ENCODE measurements around the gene CERCAM. TPM values are rescaled to one million over a fixed set of nuclear protein-coding genes. Genes with fewer than 3 reads are reported as not detected.
"Not testable (repeated sequence)": the region's sequence is repeated elsewhere in the genome, so short reads cannot be mapped to it uniquely, and the experiment has no call there.

Gene CERCAM
- polyA plus RNA-seq, 1 donor from 2014 or later, result 1.1 TPM

DNA sequence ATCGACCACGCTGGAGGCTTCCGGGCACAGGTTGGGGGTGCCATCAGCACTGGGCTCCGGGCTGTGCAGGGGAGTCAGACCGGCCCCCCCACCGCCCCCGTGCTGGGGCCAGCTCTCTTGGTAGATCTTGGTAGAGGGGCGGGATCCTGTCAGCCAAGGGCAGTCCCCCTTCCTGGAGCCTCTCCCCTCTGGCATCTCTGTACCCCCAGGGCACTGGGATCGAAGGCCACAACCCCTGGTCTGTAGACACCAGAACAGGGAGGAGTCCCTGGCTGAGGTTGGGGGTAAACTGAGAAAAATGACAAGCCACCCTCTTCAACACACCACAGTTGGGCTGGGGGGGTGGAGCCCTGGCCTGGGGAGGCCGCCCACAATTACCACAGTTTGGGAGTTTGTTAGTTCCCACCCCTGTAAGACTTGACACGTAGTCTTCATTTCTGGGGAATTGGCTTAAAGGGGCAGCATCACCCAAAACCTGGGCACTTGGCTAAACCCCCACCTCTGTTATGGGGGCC, 882 bp downstream of the CERCAM start:
- Histone ChIP-seq H3K9ac (ENCODE audit: low read length) (no peak overlapping the region), H3K9me3 (ENCODE audit: low read length) (no peaks in the 10 kb centered on the region), H3K4me2 (ENCODE audit: low read length) (no peak overlapping the region), H3K79me2 (replicated peaks; ENCODE audit: insufficient read depth, low read length) (no peaks in the 10 kb centered on the region), H4K20me1 (ENCODE audit: insufficient read depth) (no peaks in the 10 kb centered on the region), H2AFZ (ENCODE audit: low read depth, low read length) (no peak overlapping the region), H3K27me3 (ENCODE audit: insufficient read depth, low read depth, low read length) (peaks cover 46% of the 10 kb centered on the region), H3K27ac (ENCODE audit: low read length) (no peak overlapping the region), H3F3A (ENCODE audit: insufficient read depth, low read length, poor library complexity, severe bottlenecking) (no peaks in the 10 kb centered on the region), H3K9me2 (ENCODE audit: insufficient read depth, low read length) (no peaks in the 10 kb centered on the region), H3K4me3 (ENCODE audit: low read length) (no peak overlapping the region), H3K36me3 (ENCODE audit: insufficient read depth, low read length) (no peaks in the 10 kb centered on the region)
- TF ChIP-seq, protein P1, sequence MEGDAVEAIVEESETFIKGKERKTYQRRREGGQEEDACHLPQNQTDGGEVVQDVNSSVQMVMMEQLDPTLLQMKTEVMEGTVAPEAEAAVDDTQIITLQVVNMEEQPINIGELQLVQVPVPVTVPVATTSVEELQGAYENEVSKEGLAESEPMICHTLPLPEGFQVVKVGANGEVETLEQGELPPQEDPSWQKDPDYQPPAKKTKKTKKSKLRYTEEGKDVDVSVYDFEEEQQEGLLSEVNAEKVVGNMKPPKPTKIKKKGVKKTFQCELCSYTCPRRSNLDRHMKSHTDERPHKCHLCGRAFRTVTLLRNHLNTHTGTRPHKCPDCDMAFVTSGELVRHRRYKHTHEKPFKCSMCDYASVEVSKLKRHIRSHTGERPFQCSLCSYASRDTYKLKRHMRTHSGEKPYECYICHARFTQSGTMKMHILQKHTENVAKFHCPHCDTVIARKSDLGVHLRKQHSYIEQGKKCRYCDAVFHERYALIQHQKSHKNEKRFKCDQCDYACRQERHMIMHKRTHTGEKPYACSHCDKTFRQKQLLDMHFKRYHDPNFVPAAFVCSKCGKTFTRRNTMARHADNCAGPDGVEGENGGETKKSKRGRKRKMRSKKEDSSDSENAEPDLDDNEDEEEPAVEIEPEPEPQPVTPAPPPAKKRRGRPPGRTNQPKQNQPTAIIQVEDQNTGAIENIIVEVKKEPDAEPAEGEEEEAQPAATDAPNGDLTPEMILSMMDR (IDR thresholded peaks at IDR 0.05; ENCODE audit: poor library complexity, severe bottlenecking), result no peak
- TF ChIP-seq TAF1 (IDR thresholded peaks at IDR 0.05; ENCODE audit: low read depth) (no peak), RAD21 (conservative IDR thresholded peaks at IDR 0.05) (no peak), SMC3 (conservative IDR thresholded peaks at IDR 0.05; ENCODE audit: poor library complexity) (no peak), MXI1 (conservative IDR thresholded peaks at IDR 0.05; ENCODE audit: poor library complexity, severe bottlenecking) (no peak)

DNA sequence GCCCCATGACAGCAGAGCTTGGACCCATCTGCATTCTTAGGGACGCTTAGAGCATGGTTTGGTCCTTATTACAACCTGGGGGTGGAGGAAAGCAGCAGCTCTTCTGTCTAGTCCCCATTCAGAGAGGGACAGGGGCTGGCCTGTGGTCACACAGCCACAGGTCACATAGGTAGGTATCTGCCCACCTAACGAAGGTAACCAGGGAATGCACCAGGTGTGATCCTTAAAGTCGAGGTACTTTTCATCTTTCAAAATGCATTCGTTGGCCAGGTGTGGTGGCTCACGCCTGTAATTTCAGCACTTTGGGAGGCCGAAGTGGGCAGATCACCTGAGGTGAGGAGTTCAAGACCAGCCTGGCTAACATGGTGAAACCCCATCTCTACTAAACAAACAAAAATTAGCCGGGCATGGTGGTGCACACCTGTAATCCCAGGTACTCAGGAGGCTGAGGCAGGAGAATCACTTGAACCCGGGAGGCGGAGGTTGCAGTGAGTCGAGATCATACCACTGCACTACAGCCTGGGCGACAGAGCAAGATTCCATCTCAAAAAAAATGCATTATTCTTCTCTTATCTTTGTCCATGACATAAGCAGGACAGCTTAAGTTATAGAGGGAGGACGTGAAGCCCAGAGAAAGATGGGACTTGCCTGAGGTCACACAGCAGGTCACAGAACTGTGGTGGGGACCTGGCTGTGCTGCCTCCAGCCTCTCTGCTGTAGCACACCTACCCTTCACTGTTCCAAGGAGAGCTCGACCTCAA, 1.5 kb downstream of the CERCAM start:
- not testable (repeated sequence) for H3K4me3 ChIP-seq (ENCODE audit: low read length); H3K79me2 ChIP-seq (replicated peaks; ENCODE audit: insufficient read depth, low read length); H3K9me2 ChIP-seq (ENCODE audit: insufficient read depth, low read length); H4K20me1 ChIP-seq (ENCODE audit: insufficient read depth); H3K9ac ChIP-seq (ENCODE audit: low read length); H3K36me3 ChIP-seq (ENCODE audit: insufficient read depth, low read length); H2AFZ ChIP-seq (ENCODE audit: low read depth, low read length); H3K9me3 ChIP-seq (ENCODE audit: low read length); H3F3A ChIP-seq (ENCODE audit: insufficient read depth, low read length, poor library complexity, severe bottlenecking); H3K27ac ChIP-seq (ENCODE audit: low read length); H3K4me2 ChIP-seq (ENCODE audit: low read length)
- H3K27me3 ChIP-seq (ENCODE audit: insufficient read depth, low read depth, low read length), result peaks cover 39% of the 10 kb centered on the region

DNA sequence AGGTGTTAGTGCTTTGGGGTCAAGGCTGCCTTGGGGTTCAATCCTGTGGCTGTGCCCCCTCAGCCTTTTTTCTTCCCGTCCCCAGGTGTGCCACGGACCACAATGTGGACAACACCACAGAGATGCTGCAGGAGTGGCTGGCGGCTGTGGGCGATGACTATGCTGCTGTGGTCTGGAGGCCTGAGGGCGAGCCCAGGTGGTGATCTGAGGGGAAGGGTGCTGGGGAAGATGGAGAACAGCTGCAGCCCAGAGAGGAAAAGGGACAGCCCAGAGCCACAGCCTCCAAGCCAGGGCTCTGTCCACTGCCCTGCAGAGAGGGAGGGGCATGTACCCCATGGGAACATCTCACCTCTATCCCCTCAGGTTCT, 2.1 kb downstream of the CERCAM start:
- TF ChIP-seq TAF1 (IDR thresholded peaks at IDR 0.05; ENCODE audit: low read depth), result no peak
- TF ChIP-seq, protein P1 (IDR thresholded peaks at IDR 0.05; ENCODE audit: poor library complexity, severe bottlenecking), result no peak
- TF ChIP-seq EP300 (conservative IDR thresholded peaks at IDR 0.05; ENCODE audit: poor library complexity, severe bottlenecking), result no peak
- no peak for TF ChIP-seq POLR2AphosphoS5 (IDR thresholded peaks at IDR 0.05)
- TF ChIP-seq, protein P2, sequence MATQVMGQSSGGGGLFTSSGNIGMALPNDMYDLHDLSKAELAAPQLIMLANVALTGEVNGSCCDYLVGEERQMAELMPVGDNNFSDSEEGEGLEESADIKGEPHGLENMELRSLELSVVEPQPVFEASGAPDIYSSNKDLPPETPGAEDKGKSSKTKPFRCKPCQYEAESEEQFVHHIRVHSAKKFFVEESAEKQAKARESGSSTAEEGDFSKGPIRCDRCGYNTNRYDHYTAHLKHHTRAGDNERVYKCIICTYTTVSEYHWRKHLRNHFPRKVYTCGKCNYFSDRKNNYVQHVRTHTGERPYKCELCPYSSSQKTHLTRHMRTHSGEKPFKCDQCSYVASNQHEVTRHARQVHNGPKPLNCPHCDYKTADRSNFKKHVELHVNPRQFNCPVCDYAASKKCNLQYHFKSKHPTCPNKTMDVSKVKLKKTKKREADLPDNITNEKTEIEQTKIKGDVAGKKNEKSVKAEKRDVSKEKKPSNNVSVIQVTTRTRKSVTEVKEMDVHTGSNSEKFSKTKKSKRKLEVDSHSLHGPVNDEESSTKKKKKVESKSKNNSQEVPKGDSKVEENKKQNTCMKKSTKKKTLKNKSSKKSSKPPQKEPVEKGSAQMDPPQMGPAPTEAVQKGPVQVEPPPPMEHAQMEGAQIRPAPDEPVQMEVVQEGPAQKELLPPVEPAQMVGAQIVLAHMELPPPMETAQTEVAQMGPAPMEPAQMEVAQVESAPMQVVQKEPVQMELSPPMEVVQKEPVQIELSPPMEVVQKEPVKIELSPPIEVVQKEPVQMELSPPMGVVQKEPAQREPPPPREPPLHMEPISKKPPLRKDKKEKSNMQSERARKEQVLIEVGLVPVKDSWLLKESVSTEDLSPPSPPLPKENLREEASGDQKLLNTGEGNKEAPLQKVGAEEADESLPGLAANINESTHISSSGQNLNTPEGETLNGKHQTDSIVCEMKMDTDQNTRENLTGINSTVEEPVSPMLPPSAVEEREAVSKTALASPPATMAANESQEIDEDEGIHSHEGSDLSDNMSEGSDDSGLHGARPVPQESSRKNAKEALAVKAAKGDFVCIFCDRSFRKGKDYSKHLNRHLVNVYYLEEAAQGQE (IDR thresholded peaks at IDR 0.05; ENCODE audit: borderline replicate concordance), result no peak
- no peak for TF ChIP-seq MXI1 (conservative IDR thresholded peaks at IDR 0.05; ENCODE audit: poor library complexity, severe bottlenecking)
- no peak for TF ChIP-seq SMC3 (conservative IDR thresholded peaks at IDR 0.05; ENCODE audit: poor library complexity)
- no peak for TF ChIP-seq EZH2 (IDR thresholded peaks at IDR 0.05; ENCODE audit: borderline replicate concordance, insufficient read depth, low read length, poor library complexity, severe bottlenecking)
- TF ChIP-seq RAD21 (conservative IDR thresholded peaks at IDR 0.05), result no peak
- Histone ChIP-seq H4K20me1 (ENCODE audit: insufficient read depth) (no peaks in the 10 kb centered on the region), H3K79me2 (replicated peaks; ENCODE audit: insufficient read depth, low read length) (no peaks in the 10 kb centered on the region), H3K4me2 (ENCODE audit: low read length) (no peak overlapping the region), H3K27me3 (ENCODE audit: insufficient read depth, low read depth, low read length) (peaks cover 34% of the 10 kb centered on the region), H3K36me3 (ENCODE audit: insufficient read depth, low read length) (no peaks in the 10 kb centered on the region), H2AFZ (ENCODE audit: low read depth, low read length) (no peak overlapping the region), H3K9ac (ENCODE audit: low read length) (no peak overlapping the region), H3F3A (ENCODE audit: insufficient read depth, low read length, poor library complexity, severe bottlenecking) (no peaks in the 10 kb centered on the region), H3K9me3 (ENCODE audit: low read length) (no peaks in the 10 kb centered on the region), H3K27ac (ENCODE audit: low read length) (no peak overlapping the region), H3K4me3 (ENCODE audit: low read length) (no peak overlapping the region), H3K9me2 (ENCODE audit: insufficient read depth, low read length) (no peaks in the 10 kb centered on the region)

DNA sequence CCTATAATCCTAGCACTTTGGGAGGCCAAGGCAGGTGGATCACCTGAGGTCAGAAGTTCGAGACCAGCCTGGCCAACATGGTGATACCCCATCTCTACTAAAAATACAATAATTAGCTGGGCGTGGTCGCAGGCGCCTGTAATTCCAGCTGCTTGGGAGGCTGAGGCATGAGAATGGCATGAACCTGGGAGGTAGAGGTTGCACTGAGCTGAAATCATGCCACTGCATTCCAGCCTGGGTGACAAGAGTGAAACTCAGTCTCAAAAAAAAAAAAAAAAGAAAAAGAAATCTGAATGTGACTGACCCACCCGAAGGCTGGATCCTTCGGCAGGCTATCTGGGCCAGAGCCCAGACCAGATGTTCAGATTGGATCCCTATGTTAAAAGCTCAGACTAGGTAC, 2.7 kb downstream of the CERCAM start:
- not testable (repeated sequence) for H3F3A ChIP-seq (ENCODE audit: insufficient read depth, low read length, poor library complexity, severe bottlenecking); H3K4me2 ChIP-seq (ENCODE audit: low read length); H3K9ac ChIP-seq (ENCODE audit: low read length); H3K9me3 ChIP-seq (ENCODE audit: low read length); H3K4me3 ChIP-seq (ENCODE audit: low read length); H3K9me2 ChIP-seq (ENCODE audit: insufficient read depth, low read length); H4K20me1 ChIP-seq (ENCODE audit: insufficient read depth); H3K79me2 ChIP-seq (replicated peaks; ENCODE audit: insufficient read depth, low read length); H3K27ac ChIP-seq (ENCODE audit: low read length); H2AFZ ChIP-seq (ENCODE audit: low read depth, low read length); H3K36me3 ChIP-seq (ENCODE audit: insufficient read depth, low read length)
- peaks cover 31% of the 10 kb centered on the region for H3K27me3 ChIP-seq (ENCODE audit: insufficient read depth, low read depth, low read length)
